Measurements from ENCODE around the gene ATAD3C. TPM values are rescaled to one million over a fixed set of nuclear protein-coding genes. Genes with fewer than 3 reads are reported as not detected.

The ATAD3C gene
- total and polyA plus RNA-seq, 2 of the 8 experiments (the other 6 are each of a cell fraction or from before 2014, with no cell fraction given): 2.0 to 2.7 TPM

- TF ChIP-seq, protein P1, sequence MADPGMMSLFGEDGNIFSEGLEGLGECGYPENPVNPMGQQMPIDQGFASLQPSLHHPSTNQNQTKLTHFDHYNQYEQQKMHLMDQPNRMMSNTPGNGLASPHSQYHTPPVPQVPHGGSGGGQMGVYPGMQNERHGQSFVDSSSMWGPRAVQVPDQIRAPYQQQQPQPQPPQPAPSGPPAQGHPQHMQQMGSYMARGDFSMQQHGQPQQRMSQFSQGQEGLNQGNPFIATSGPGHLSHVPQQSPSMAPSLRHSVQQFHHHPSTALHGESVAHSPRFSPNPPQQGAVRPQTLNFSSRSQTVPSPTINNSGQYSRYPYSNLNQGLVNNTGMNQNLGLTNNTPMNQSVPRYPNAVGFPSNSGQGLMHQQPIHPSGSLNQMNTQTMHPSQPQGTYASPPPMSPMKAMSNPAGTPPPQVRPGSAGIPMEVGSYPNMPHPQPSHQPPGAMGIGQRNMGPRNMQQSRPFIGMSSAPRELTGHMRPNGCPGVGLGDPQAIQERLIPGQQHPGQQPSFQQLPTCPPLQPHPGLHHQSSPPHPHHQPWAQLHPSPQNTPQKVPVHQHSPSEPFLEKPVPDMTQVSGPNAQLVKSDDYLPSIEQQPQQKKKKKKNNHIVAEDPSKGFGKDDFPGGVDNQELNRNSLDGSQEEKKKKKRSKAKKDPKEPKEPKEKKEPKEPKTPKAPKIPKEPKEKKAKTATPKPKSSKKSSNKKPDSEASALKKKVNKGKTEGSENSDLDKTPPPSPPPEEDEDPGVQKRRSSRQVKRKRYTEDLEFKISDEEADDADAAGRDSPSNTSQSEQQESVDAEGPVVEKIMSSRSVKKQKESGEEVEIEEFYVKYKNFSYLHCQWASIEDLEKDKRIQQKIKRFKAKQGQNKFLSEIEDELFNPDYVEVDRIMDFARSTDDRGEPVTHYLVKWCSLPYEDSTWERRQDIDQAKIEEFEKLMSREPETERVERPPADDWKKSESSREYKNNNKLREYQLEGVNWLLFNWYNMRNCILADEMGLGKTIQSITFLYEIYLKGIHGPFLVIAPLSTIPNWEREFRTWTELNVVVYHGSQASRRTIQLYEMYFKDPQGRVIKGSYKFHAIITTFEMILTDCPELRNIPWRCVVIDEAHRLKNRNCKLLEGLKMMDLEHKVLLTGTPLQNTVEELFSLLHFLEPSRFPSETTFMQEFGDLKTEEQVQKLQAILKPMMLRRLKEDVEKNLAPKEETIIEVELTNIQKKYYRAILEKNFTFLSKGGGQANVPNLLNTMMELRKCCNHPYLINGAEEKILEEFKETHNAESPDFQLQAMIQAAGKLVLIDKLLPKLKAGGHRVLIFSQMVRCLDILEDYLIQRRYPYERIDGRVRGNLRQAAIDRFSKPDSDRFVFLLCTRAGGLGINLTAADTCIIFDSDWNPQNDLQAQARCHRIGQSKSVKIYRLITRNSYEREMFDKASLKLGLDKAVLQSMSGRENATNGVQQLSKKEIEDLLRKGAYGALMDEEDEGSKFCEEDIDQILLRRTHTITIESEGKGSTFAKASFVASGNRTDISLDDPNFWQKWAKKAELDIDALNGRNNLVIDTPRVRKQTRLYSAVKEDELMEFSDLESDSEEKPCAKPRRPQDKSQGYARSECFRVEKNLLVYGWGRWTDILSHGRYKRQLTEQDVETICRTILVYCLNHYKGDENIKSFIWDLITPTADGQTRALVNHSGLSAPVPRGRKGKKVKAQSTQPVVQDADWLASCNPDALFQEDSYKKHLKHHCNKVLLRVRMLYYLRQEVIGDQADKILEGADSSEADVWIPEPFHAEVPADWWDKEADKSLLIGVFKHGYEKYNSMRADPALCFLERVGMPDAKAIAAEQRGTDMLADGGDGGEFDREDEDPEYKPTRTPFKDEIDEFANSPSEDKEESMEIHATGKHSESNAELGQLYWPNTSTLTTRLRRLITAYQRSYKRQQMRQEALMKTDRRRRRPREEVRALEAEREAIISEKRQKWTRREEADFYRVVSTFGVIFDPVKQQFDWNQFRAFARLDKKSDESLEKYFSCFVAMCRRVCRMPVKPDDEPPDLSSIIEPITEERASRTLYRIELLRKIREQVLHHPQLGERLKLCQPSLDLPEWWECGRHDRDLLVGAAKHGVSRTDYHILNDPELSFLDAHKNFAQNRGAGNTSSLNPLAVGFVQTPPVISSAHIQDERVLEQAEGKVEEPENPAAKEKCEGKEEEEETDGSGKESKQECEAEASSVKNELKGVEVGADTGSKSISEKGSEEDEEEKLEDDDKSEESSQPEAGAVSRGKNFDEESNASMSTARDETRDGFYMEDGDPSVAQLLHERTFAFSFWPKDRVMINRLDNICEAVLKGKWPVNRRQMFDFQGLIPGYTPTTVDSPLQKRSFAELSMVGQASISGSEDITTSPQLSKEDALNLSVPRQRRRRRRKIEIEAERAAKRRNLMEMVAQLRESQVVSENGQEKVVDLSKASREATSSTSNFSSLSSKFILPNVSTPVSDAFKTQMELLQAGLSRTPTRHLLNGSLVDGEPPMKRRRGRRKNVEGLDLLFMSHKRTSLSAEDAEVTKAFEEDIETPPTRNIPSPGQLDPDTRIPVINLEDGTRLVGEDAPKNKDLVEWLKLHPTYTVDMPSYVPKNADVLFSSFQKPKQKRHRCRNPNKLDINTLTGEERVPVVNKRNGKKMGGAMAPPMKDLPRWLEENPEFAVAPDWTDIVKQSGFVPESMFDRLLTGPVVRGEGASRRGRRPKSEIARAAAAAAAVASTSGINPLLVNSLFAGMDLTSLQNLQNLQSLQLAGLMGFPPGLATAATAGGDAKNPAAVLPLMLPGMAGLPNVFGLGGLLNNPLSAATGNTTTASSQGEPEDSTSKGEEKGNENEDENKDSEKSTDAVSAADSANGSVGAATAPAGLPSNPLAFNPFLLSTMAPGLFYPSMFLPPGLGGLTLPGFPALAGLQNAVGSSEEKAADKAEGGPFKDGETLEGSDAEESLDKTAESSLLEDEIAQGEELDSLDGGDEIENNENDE (IDR thresholded peaks at IDR 0.05; ENCODE audit: insufficient replicate concordance, low read length): no peak
- TF ChIP-seq JUND (IDR thresholded peaks at IDR 0.05; ENCODE audit: low read length): no peak
Measured at GRCh38 chr1:1439546-1440261, 9.8 kb upstream of the ATAD3C start (continued).

All from H1 (cell line).